K562 (cell line): ENCODE results near the gene FTH1. TPM values are rescaled to one million over a fixed set of nuclear protein-coding genes. Genes with fewer than 3 reads are reported as not detected.

Experiments
- KLF10 ChIP-seq: fragments of 250-450 bp; sonication (Bioruptor Pico); IDR thresholded peaks from 2 replicates; pipeline ENCODE4 v1.6.1; 2021; ENCODE audit warnings: matching md5 sums
- POLR2AphosphoS5 ChIP-seq: IDR thresholded peaks from 2 replicates; pipeline ENCODE4 v1.6.1; 2011; ENCODE audit warnings: mild to moderate bottlenecking, low read depth, low read length, moderate library complexity; ENCODE audit not compliant: control insufficient read depth, insufficient read depth
- SNRNP70 ChIP-seq: fragments of 200-400 bp; formaldehyde crosslinking; optimal IDR thresholded peaks from 2 replicates; pipeline ENCODE3; 2017; ENCODE audit warnings: low read depth, low read length
- SP2 ChIP-seq: IDR thresholded peaks from 2 replicates; pipeline ENCODE4 v1.6.1; 2011; ENCODE audit warnings: mild to moderate bottlenecking, low read depth, low read length, moderate library complexity; ENCODE audit not compliant: poor library complexity, severe bottlenecking; ENCODE audit errors: extremely low read depth
- XRCC5 ChIP-seq: fragments of 200-400 bp; formaldehyde crosslinking; IDR thresholded peaks from 2 replicates; pipeline ENCODE4 v1.6.1; 2017; ENCODE audit warnings: low read depth, mild to moderate bottlenecking, low read length
- ZNF41 ChIP-seq: fragments of 250-450 bp; sonication (Bioruptor Pico); conservative IDR thresholded peaks from 2 replicates; pipeline ENCODE4 v1.4.0; 2020; ENCODE audit warnings: mild to moderate bottlenecking
- polyA plus RNA-seq, 8 experiments: library from polyadenylated mRNA; depleted of rRNA in 4 of 8; stranded (reverse) in 5 of 8; unstranded in 3 of 8; fragments of >200 nt; fragmentation: Nextera tagmentation in 2 of 8; fragmentation: Illumina TruSeq in 1 of 8; extraction: Ambion mirVana in 2 of 8; extraction: Trizol in 1 of 8; gene quantifications; 2 replicates each; pipeline versions ENCODE4 v1.2.1 to v1.2.3, GENCODE V29; 2011 to 2014; ENCODE audit warnings: inconsistent platforms in 1 of 8, missing spikeins in 1 of 8
- total RNA-seq, 7 experiments: library from RNA; depleted of rRNA in 6 of 7; stranded (reverse); fragments of >200 nt in 6 of 7; fragmentation: Illumina TruSeq in 2 of 7; extraction: Trizol in 2 of 7; gene quantifications; 2 replicates each; pipeline versions ENCODE4 v1.2.1 to v1.2.3, GENCODE V29; 2011 to 2021; ENCODE audit warnings: low replicate concordance in 1 of 7
- TF ChIP-seq, protein P1 (sequence below), 2 experiments: fragments of 250-450 bp in 1 of 2; fragments of 450-650 bp in 1 of 2; sonication (Bioruptor Pico) in 1 of 2; IDR thresholded peaks; 2 replicates each; pipeline versions ENCODE4 v1.6.1 to v1.8.0; 2016 to 2021; ENCODE audit warnings: mild to moderate bottlenecking in 2 of 2, moderate library complexity in 2 of 2, missing compliant biosample characterization in 1 of 2, missing genetic modification characterization in 1 of 2
- TF ChIP-seq, protein P2 (sequence below): fragments of 250-450 bp; sonication (Bioruptor Pico); IDR thresholded peaks from 2 replicates; pipeline ENCODE4 v1.5.0; 2021; ENCODE audit warnings: mild to moderate bottlenecking, borderline replicate concordance
- TF ChIP-seq, protein P3 (sequence below): sonication (generic); formaldehyde crosslinking; IDR thresholded peaks from 2 replicates; pipeline ENCODE4 v1.8.0; 2022; ENCODE audit warnings: missing genetic modification reagents, mild to moderate bottlenecking, borderline replicate concordance
- TF ChIP-seq, protein P4 (sequence below), 2 experiments: fragments of 450-650 bp; formaldehyde crosslinking in 1 of 2; IDR thresholded peaks; 2 replicates each; pipeline versions ENCODE4 v1.4.0 to v1.6.1; 2014 to 2020; ENCODE audit warnings: mild to moderate bottlenecking in 2 of 2, borderline replicate concordance in 1 of 2, low read depth in 1 of 2

The FTH1 gene
- total and polyA plus RNA-seq, 9 of the 15 experiments (the other 6 are each of a cell fraction or from before 2014, with no cell fraction given) = 370 to 3,146 (median 802) TPM

DNA sequence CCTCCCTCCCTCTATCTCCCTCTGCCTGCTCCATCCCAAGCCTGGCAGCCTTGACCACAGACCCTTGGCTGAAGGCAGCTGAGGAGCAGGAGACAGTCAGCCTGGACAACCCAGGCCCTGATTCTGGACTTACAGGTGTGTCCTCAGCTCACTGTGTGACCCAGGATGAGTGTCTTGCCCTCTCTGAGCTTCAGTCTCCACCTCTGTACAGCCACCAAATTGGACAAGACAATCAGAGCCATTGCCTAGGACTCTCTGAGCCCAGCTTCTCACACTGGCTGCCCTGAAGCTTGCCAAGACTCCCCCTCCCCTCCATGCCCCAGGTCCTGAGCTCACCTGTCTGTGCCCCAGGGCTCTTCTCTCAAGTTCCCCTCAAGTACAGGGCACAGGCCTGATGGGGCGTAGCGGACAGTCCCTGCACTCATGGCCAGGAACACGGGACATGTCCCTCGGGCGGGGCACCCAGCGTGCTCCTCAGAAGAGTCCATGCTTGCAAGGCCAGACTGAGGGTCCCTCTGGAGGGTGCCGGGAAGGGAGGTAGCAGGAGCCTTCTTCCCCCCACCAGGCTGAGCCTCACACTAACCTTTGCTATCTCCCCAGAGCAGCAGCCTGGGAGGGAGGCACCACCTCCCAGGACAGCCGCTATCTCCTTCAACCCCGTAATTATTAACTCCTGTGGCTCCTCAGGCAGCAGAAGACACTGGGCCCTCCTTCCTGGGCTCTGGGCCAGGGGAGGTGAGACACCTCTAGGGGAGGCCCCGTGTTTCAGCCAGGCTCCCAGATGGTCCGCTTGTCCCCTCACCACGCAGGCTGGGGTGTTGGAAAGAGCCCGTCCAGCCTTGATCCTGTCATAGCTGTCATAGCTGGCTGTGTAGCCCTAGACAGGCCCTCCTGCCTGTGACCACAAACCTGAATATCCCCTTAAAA, 47.5 kb downstream of the FTH1 start (continued):
- TF ChIP-seq, protein P1, sequence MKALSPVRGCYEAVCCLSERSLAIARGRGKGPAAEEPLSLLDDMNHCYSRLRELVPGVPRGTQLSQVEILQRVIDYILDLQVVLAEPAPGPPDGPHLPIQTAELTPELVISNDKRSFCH (CRISPR knock-in tag; IDR thresholded peaks at IDR 0.05) = no peak
- TF ChIP-seq, protein P1 (tag; IDR thresholded peaks at IDR 0.05) = peak; percentile 75; the same call in 1 of the 2 replicates
- TF ChIP-seq, protein P2, sequence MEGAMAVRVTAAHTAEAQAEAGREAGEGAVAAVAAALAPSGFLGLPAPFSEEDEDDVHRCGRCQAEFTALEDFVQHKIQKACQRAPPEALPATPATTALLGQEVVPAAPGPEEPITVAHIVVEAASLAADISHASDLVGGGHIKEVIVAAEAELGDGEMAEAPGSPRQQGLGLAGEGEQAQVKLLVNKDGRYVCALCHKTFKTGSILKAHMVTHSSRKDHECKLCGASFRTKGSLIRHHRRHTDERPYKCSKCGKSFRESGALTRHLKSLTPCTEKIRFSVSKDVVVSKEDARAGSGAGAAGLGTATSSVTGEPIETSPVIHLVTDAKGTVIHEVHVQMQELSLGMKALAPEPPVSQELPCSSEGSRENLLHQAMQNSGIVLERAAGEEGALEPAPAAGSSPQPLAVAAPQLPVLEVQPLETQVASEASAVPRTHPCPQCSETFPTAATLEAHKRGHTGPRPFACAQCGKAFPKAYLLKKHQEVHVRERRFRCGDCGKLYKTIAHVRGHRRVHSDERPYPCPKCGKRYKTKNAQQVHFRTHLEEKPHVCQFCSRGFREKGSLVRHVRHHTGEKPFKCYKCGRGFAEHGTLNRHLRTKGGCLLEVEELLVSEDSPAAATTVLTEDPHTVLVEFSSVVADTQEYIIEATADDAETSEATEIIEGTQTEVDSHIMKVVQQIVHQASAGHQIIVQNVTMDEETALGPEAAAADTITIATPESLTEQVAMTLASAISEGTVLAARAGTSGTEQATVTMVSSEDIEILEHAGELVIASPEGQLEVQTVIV = no peak
- TF ChIP-seq, protein P3, sequence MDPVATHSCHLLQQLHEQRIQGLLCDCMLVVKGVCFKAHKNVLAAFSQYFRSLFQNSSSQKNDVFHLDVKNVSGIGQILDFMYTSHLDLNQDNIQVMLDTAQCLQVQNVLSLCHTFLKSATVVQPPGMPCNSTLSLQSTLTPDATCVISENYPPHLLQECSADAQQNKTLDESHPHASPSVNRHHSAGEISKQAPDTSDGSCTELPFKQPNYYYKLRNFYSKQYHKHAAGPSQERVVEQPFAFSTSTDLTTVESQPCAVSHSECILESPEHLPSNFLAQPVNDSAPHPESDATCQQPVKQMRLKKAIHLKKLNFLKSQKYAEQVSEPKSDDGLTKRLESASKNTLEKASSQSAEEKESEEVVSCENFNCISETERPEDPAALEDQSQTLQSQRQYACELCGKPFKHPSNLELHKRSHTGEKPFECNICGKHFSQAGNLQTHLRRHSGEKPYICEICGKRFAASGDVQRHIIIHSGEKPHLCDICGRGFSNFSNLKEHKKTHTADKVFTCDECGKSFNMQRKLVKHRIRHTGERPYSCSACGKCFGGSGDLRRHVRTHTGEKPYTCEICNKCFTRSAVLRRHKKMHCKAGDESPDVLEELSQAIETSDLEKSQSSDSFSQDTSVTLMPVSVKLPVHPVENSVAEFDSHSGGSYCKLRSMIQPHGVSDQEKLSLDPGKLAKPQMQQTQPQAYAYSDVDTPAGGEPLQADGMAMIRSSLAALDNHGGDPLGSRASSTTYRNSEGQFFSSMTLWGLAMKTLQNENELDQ (CRISPR knock-in tag) = no peak
- no peak; the same call in none of the 2 replicates for TF ChIP-seq XRCC5
- no peak for TF ChIP-seq SNRNP70
- peak; percentile 95 for TF ChIP-seq POLR2AphosphoS5
- TF ChIP-seq ZNF41 (CRISPR knock-in tag) = no peak
- no peak; the same call in 1 of the 2 replicates for TF ChIP-seq KLF10 (CRISPR knock-in tag)
- TF ChIP-seq SP2 = no peak
- TF ChIP-seq, protein P4, sequence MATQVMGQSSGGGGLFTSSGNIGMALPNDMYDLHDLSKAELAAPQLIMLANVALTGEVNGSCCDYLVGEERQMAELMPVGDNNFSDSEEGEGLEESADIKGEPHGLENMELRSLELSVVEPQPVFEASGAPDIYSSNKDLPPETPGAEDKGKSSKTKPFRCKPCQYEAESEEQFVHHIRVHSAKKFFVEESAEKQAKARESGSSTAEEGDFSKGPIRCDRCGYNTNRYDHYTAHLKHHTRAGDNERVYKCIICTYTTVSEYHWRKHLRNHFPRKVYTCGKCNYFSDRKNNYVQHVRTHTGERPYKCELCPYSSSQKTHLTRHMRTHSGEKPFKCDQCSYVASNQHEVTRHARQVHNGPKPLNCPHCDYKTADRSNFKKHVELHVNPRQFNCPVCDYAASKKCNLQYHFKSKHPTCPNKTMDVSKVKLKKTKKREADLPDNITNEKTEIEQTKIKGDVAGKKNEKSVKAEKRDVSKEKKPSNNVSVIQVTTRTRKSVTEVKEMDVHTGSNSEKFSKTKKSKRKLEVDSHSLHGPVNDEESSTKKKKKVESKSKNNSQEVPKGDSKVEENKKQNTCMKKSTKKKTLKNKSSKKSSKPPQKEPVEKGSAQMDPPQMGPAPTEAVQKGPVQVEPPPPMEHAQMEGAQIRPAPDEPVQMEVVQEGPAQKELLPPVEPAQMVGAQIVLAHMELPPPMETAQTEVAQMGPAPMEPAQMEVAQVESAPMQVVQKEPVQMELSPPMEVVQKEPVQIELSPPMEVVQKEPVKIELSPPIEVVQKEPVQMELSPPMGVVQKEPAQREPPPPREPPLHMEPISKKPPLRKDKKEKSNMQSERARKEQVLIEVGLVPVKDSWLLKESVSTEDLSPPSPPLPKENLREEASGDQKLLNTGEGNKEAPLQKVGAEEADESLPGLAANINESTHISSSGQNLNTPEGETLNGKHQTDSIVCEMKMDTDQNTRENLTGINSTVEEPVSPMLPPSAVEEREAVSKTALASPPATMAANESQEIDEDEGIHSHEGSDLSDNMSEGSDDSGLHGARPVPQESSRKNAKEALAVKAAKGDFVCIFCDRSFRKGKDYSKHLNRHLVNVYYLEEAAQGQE (IDR thresholded peaks at IDR 0.05; ENCODE audit: borderline replicate concordance) = no peak
- TF ChIP-seq, protein P4 (CRISPR knock-in tag; IDR thresholded peaks at IDR 0.05; ENCODE audit: low read depth) = no peak
